ENCODE data around the gene COMT. TPM values are rescaled to one million over a fixed set of nuclear protein-coding genes. Genes with fewer than 3 reads are reported as not detected.
A peak's percentile ranks its signal among the peaks of the same experiment; 100 is the strongest.

Gene COMT
- total and polyA plus RNA-seq, 9 of the 15 experiments (the other 6 are each of a cell fraction or from before 2014, with no cell fraction given), result 12.5 to 351 (median 155) TPM

GRCh38 chr22:19974935-19975706 is 33.5 kb downstream of the COMT start (continued):
- TF ChIP-seq ZNF134 (CRISPR knock-in tag; conservative IDR thresholded peaks at IDR 0.05) (no peak), ZFX (CRISPR knock-in tag; IDR thresholded peaks at IDR 0.05) (no peak), HMG20B (CRISPR knock-in tag; IDR thresholded peaks at IDR 0.05) (no peak), ZNF507 (tag; conservative IDR thresholded peaks at IDR 0.05) (no peak), CTBP1 (IDR thresholded peaks at IDR 0.05; ENCODE audit: borderline replicate concordance) (peak; percentile 78; the same call in 1 of the 2 replicates), CBX2 (IDR thresholded peaks at IDR 0.05; ENCODE audit: insufficient read depth, low read length, poor library complexity, severe bottlenecking) (no peak), CREB1 (IDR thresholded peaks at IDR 0.05) (no peak), CREB1 (CRISPR knock-in tag; IDR thresholded peaks at IDR 0.05) (no peak), HNRNPK (IDR thresholded peaks at IDR 0.05; ENCODE audit: low read depth, low read length, poor library complexity, severe bottlenecking) (no peak), SMARCC2 (IDR thresholded peaks at IDR 0.05; ENCODE audit: low read depth) (peak; percentile 36), USF1 (CRISPR knock-in tag; IDR thresholded peaks at IDR 0.05) (no peak), ZNF280A (IDR thresholded peaks at IDR 0.05; ENCODE audit: low read depth, partially characterized antibody) (peak; percentile 30), ZNF639 (CRISPR knock-in tag; conservative IDR thresholded peaks at IDR 0.05 in 1 of 2, IDR thresholded peaks at IDR 0.05 in 1 of 2) (peak in 1 of 2 experiments; percentile 39; a peak in 1 of 4 replicates), MTA2 (IDR thresholded peaks at IDR 0.05; ENCODE audit: low read depth) (peak; percentile 53; the same call in 1 of the 2 replicates), U2AF2 (optimal IDR thresholded peaks at IDR 0.05; ENCODE audit: low read depth, low read length) (no peak), GABPB1 (CRISPR knock-in tag; IDR thresholded peaks at IDR 0.05) (no peak), ZNF274 (IDR thresholded peaks at IDR 0.05; ENCODE audit: borderline replicate concordance, low read depth, low read length) (no peak), ATF3 (IDR thresholded peaks at IDR 0.05) (no peak), ATF3 (CRISPR knock-in tag; conservative IDR thresholded peaks at IDR 0.05) (0 out of 2 replicates have a peak, but pooled peaks have one; percentile 20), ZNF830 (CRISPR knock-in tag; IDR thresholded peaks at IDR 0.05) (no peak), SAFB (IDR thresholded peaks at IDR 0.05; ENCODE audit: borderline replicate concordance, low read depth, low read length) (no peak), CHD2 (IDR thresholded peaks at IDR 0.05; ENCODE audit: low read depth, low read length) (0 out of 2 replicates have a peak, but pooled peaks have one; percentile 0), EP400 (IDR thresholded peaks at IDR 0.05) (no peak)
